ENCODE data around the gene PPM1E.

DNA sequence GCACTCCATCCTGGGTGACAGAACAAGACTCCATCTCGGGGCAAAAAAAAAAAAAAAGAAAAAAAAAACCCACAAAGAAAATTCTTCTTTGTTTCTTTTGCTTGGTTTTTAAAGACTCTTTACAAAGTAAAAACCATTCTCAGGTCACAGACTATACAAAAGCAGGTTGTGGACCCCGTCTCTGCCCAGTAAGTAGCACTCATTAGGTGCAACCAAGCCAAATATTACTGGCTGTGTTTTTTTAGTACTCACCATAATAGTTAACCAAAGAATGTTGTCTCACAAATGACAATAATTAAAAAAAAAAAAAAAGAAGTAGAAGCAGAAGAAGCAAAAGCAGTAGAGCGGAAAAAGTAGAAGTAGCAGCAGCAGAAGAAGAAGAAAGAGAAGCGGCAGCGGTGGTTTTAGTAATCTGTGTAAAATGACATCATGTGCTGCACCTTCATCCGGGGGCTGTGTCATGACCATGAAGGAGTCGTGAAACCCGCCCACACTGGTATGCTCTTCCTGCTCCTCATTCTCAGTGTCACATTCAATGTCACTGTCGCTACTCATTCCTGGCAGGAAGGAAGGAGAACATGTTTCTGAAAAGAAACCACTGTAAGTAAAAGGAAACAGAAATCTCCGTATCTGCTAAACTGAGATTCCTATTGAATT, 245.6 kb downstream of the PPM1E start:
- TF ChIP-seq, protein P1, sequence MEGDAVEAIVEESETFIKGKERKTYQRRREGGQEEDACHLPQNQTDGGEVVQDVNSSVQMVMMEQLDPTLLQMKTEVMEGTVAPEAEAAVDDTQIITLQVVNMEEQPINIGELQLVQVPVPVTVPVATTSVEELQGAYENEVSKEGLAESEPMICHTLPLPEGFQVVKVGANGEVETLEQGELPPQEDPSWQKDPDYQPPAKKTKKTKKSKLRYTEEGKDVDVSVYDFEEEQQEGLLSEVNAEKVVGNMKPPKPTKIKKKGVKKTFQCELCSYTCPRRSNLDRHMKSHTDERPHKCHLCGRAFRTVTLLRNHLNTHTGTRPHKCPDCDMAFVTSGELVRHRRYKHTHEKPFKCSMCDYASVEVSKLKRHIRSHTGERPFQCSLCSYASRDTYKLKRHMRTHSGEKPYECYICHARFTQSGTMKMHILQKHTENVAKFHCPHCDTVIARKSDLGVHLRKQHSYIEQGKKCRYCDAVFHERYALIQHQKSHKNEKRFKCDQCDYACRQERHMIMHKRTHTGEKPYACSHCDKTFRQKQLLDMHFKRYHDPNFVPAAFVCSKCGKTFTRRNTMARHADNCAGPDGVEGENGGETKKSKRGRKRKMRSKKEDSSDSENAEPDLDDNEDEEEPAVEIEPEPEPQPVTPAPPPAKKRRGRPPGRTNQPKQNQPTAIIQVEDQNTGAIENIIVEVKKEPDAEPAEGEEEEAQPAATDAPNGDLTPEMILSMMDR (IDR thresholded peaks at IDR 0.05): no peak
- no peak for TF ChIP-seq EZH2 (IDR thresholded peaks at IDR 0.05; ENCODE audit: borderline replicate concordance, insufficient read depth, low read depth, low read length, poor library complexity, severe bottlenecking)

Measured in B cell (primary cell).